BLaER1 treated with 17β-estradiol and CSF1 and Interleukin-3, amounts not matched to agents 10 nM and 100 nM (cell line): ENCODE measurements around the gene C2orf78.

ENCODE experiments used
- H3K27ac ChIP-seq, 11 experiments: shearing (Covaris generic); formaldehyde crosslinking; 2 replicates each; pipeline ENCODE4 v1.8.1; 2022
- H3K27me3 ChIP-seq, 11 experiments: shearing (Covaris generic); formaldehyde crosslinking; 2 replicates each; pipeline ENCODE4 v1.8.1; 2022
- H3K36me3 ChIP-seq, 11 experiments: shearing (Covaris generic); formaldehyde crosslinking; 2 replicates each; pipeline ENCODE4 v1.8.1; 2022
- H3K4me1 ChIP-seq, 10 experiments: shearing (Covaris generic); formaldehyde crosslinking; 2 replicates each; pipeline ENCODE4 v1.8.1; 2022
- H3K4me2 ChIP-seq, 11 experiments: shearing (Covaris generic); formaldehyde crosslinking; 2 replicates each; pipeline ENCODE4 v1.8.1; 2022
- H3K4me3 ChIP-seq, 10 experiments: shearing (Covaris generic); formaldehyde crosslinking; 2 replicates each; pipeline ENCODE4 v1.8.1; 2022
- H3K9ac ChIP-seq, 11 experiments: shearing (Covaris generic); formaldehyde crosslinking; 2 replicates each; pipeline ENCODE4 v1.8.1; 2022
- H3K9me3 ChIP-seq, 11 experiments: shearing (Covaris generic); formaldehyde crosslinking; replicated peaks in 1 of 11; 2 replicates each; pipeline ENCODE4 v1.8.1; 2022
- H4K20me1 ChIP-seq, 11 experiments: shearing (Covaris generic); formaldehyde crosslinking; 2 replicates each; pipeline ENCODE4 v1.8.1; 2022
- Cebpa-rat ChIP-seq, 11 experiments: shearing (Covaris generic); IDR thresholded peaks; 2 replicates each; pipeline ENCODE4 v1.8.1; 2022

The C2orf78 gene

DNA sequence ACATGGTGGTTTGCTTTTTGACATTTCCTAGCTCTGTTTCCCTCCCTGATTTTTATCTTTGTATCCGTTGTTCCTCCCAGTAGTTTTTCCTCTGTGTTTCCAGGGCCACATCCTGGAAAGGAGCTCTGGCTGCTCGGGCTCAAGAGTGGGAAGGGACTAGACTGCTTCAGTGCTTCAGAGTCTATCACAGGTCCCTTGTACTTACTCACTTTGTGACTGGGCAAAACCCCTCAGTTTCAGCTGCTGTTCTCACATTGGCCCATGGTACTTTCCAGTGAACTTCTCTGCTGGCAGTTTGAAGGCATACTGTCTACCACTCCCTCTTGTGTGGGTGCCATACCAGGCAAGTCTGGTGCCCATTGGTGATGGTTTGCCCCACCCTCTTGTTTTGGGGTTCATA lies 37.2 kb downstream of the C2orf78 start:
- Histone ChIP-seq H3K27me3 (no peaks in the 10 kb centered on the region), H3K4me2 (no peak overlapping the region), H3K36me3 (no peaks in the 10 kb centered on the region), H3K9me3 (no peaks in the 10 kb centered on the region), H4K20me1 (no peaks in the 10 kb centered on the region), H3K9ac (no peak overlapping the region; a peak in 1 of 22 replicates), H3K27ac (no peak overlapping the region), H3K4me1 (peaks cover 0 to 7% (median 0%) of the 10 kb centered on the region in 10 experiments; a peak in 2 of 20 replicates), H3K4me3 (no peak overlapping the region)
- no peak for TF ChIP-seq Cebpa-rat (IDR thresholded peaks at IDR 0.05)

DNA sequence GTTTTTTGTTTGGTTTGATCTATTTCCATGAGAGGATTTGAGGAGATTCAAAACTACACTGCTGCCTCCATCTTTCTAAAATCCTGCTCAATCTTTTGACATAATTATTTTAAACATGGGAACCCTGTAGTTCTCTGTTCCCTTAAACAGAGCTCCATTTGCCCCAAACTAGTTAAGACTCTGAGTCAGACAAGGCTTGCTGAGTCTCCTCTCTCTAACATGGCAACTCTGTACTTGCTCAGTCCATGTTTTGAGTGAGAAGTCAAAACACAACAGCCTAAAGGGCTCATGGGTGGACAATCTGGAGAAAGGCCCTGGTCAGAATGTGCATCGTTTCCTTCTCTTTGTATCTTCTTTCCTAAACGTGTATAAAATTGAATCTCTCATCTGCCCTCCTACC lies 37.7 kb downstream of the C2orf78 start:
- no peak overlapping the region for H3K4me2 ChIP-seq
- H3K9ac ChIP-seq, result no peak overlapping the region
- H3K27ac ChIP-seq, result no peak overlapping the region
- H3K4me3 ChIP-seq, result no peak overlapping the region
- no peak for TF ChIP-seq Cebpa-rat (IDR thresholded peaks at IDR 0.05)
- H4K20me1 ChIP-seq, result no peaks in the 10 kb centered on the region
- no peaks in the 10 kb centered on the region for H3K27me3 ChIP-seq
- H3K4me1 ChIP-seq, result peaks cover 0 to 7% (median 0%) of the 10 kb centered on the region in 10 experiments; a peak in 2 of 20 replicates
- no peaks in the 10 kb centered on the region for H3K36me3 ChIP-seq
- no peaks in the 10 kb centered on the region for H3K9me3 ChIP-seq

DNA sequence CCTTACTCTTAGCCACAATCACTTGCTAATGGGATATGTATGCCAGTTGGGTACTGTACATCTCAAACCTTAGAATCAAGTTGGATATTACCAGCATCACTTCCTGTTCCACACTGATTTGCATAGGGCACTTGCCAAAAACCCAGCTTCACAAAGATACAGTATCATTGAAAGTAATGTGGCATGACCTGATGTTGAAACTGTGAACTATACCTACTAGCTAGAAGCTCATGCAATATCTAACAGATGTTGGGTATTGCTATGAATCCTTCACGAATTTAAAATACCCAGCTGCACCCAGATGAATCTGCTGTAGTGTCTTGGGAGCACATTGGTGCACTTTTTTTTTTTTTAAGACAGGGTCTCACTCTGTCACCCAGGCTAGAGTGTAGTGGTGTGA lies 38.3 kb downstream of the C2orf78 start:
- Histone ChIP-seq H3K36me3 (no peaks in the 10 kb centered on the region), H3K27me3 (no peaks in the 10 kb centered on the region), H3K9ac (no peak overlapping the region; a peak in 1 of 22 replicates), H3K27ac (no peak overlapping the region), H3K4me3 (no peak overlapping the region), H4K20me1 (no peaks in the 10 kb centered on the region), H3K4me1 (peaks cover 0 to 9% (median under 1%) of the 10 kb centered on the region in 10 experiments; a peak in 13 of 20 replicates), H3K4me2 (peak overlapping the region in 1 of 11 experiments; percentile 39; a peak in 2 of 22 replicates), H3K9me3 (no peaks in the 10 kb centered on the region)
- no peak for TF ChIP-seq Cebpa-rat (IDR thresholded peaks at IDR 0.05)

DNA sequence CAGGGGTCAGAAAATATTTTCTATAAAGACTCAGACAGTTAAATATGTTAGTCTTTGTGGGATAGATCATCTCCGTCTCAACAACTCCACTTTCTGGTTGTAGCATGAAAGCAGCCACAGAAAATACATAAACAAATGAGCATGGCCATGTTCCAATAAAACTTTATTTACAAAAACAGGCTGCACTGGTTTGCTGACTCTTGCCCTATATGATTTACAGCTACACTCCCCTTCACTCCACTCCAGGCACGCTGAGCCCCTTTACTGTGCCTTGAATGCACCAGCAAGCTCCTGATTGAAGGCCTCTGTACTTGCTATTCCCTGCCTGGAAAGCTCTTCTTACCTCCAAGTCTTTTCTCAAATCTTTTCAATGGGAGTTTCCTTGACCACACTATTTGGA lies 39.0 kb downstream of the C2orf78 start:
- no peaks in the 10 kb centered on the region for H4K20me1 ChIP-seq
- H3K4me1 ChIP-seq, result peaks cover 7 to 16% (median 8%) of the 10 kb centered on the region in 10 experiments
- no peaks in the 10 kb centered on the region for H3K27me3 ChIP-seq
- H3K4me3 ChIP-seq, result no peak overlapping the region
- H3K9ac ChIP-seq, result no peak overlapping the region; a peak in 1 of 22 replicates
- no peaks in the 10 kb centered on the region for H3K9me3 ChIP-seq
- H3K4me2 ChIP-seq, result no peak overlapping the region
- H3K36me3 ChIP-seq, result no peaks in the 10 kb centered on the region
- no peak for TF ChIP-seq Cebpa-rat (IDR thresholded peaks at IDR 0.05)
- H3K27ac ChIP-seq, result no peak overlapping the region

DNA sequence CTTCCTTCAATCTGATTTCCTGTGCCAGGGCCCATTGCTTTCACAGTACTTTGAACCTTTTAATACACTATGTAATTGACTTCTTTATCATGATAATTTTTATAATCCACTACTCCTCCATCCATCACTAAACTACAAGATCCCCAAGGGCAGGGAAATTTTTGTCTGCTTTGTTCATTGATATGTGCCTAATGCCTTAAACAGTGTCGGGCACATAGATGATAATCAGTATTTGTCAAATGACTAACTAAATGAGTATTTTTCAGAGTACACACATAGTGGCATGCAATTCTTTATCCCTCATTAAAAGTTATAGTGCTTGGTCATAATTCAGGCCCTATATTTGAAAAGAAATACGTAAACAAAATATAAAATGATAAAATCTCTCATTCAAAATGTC lies 39.4 kb downstream of the C2orf78 start:
- Histone ChIP-seq H3K27me3 (no peaks in the 10 kb centered on the region), H3K4me2 (no peak overlapping the region), H3K9me3 (no peaks in the 10 kb centered on the region), H3K4me1 (peaks cover 11 to 20% (median 12%) of the 10 kb centered on the region in 10 experiments), H3K4me3 (no peak overlapping the region), H3K27ac (no peak overlapping the region), H3K36me3 (no peaks in the 10 kb centered on the region), H3K9ac (no peak overlapping the region), H4K20me1 (no peaks in the 10 kb centered on the region)
- TF ChIP-seq Cebpa-rat (IDR thresholded peaks at IDR 0.05), result no peak

DNA sequence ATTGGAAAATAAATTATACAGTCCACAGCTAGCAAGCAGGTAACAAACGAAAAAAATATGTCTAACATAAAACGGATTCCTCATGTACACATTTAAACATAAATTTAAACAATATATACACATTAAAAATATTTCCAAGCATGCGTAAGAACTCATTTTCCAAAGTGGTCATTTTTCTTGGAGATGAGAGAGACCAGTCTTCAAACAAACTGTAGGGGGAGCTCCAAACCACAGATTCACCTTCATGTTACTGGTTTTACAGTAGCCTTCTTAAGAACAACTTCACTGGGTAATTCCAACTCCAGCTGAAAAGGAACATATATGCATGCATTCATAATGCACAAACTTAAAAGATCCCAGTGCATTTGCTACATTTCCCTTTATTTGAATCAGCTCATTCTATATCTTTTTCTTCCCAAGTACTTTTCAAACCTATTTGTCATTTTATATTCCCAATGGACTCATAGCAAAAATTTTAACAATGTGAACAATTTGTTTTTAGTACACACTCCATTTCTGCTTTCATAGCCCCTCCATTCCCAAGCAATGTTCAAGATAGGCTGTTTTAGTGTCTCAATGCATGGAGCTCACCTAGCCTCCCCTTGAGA lies 40.0 kb downstream of the C2orf78 start:
- Histone ChIP-seq H3K4me1 (peaks cover 11 to 20% (median 13%) of the 10 kb centered on the region in 10 experiments), H3K9ac (no peak overlapping the region), H4K20me1 (no peaks in the 10 kb centered on the region), H3K4me2 (no peak overlapping the region), H3K4me3 (no peak overlapping the region), H3K36me3 (no peaks in the 10 kb centered on the region), H3K27ac (no peak overlapping the region), H3K9me3 (no peaks in the 10 kb centered on the region), H3K27me3 (no peaks in the 10 kb centered on the region)
- TF ChIP-seq Cebpa-rat (IDR thresholded peaks at IDR 0.05), result no peak

DNA sequence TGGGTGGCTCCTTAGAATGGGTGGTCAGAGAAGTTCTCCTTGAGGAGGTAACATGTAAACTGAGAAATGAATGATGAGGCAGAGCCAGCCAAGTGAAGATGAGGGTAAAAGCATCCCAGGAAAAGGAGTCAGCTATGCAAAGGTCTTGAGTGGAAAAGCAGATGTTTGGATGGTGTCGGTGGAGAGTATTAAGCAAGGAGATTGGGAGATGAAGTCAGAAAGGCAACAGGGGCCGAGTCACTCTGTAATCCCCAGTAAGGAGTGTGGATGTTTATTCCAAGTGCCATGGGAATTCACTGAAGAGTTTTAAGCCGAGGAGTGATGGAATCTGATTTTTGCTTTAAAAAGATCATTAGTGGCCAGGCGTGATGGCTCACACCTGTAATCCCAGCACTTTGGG lies 41.4 kb downstream of the C2orf78 start:
- Histone ChIP-seq H3K36me3 (peaks cover 0 to under 1% (median 0%) of the 10 kb centered on the region in 11 experiments; a peak in 1 of 22 replicates), H3K4me1 (peaks cover 20 to 33% (median 24%) of the 10 kb centered on the region in 10 experiments), H3K27me3 (no peaks in the 10 kb centered on the region), H4K20me1 (no peaks in the 10 kb centered on the region), H3K9me3 (no peaks in the 10 kb centered on the region), H3K27ac (no peak overlapping the region), H3K4me3 (no peak overlapping the region), H3K9ac (no peak overlapping the region), H3K4me2 (no peak overlapping the region)
- TF ChIP-seq Cebpa-rat (IDR thresholded peaks at IDR 0.05), result no peak

DNA sequence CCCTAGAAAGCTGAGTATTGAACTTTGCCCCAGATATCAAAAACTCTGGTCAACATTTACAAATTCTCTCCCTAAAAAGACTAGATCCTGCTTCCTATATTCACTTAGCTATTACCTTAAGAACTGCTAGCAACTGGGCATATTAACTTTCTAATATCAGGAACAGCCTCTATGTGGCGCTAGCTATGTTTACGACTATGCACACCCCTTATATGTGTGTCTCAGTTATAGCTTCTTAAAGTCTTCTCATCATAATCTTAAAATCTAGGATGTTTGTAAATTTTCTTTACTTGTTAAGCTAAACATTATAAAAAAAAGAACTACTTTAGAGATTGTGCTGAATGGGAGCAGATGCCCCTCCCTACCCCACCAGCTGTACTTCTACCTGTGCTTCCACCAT lies 43.0 kb downstream of the C2orf78 start:
- H3K27me3 ChIP-seq, result no peaks in the 10 kb centered on the region
- H3K36me3 ChIP-seq, result peaks cover 5 to 17% (median 14%) of the 10 kb centered on the region in 11 experiments; a peak in 19 of 22 replicates
- no peaks in the 10 kb centered on the region for H4K20me1 ChIP-seq
- TF ChIP-seq Cebpa-rat (IDR thresholded peaks at IDR 0.05), result no peak
- no peak overlapping the region for H3K4me3 ChIP-seq
- peaks cover 0 to 4% (median under 1%) of the 10 kb centered on the region in 11 experiments; a peak in 9 of 22 replicates for H3K9me3 ChIP-seq
- H3K4me1 ChIP-seq, result peaks cover 29 to 43% (median 34%) of the 10 kb centered on the region in 10 experiments
- H3K4me2 ChIP-seq, result peak overlapping the region in 6 of 11 experiments; percentile 83 to 94 (median 89); a peak in 7 of 22 replicates
- H3K9ac ChIP-seq, result no peak overlapping the region
- H3K27ac ChIP-seq, result no peak overlapping the region

DNA sequence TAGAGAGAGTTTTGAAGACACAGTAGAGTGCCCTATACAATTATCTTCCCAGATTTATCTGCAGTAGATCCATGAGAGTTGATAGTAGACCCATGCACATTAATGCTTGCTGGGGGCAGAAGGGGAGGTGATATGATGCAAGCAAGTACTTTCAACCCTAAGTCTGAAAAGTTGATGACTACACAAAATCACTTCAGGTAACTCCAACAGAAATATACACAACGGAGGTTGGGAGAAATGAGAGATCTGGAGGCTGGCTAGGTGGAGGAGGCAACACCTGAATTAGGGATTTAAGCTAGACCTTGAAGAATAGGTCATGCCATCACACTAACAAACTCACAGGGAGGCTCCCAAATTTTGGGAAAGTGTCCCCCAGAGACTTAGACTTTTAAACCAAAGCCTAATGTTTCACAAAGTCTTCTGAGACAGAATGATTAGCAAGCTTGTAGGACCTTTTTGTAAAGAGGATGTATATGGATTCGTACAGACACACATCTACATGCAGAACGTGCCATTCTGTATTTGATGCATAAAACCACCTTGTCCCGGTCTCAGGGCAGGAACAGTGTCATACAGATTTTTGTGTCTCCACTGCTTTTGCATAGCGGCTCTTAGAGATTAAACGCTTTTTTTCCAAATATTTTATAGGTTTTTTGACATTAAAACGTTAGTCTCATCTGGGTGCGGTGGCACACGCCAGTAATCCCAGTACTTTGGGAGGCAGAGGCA lies 43.8 kb downstream of the C2orf78 start:
- Histone ChIP-seq H3K4me3 (peak overlapping the region; percentile 74 to 86 (median 79)), H4K20me1 (no peaks in the 10 kb centered on the region), H3K27me3 (no peaks in the 10 kb centered on the region), H3K27ac (peak overlapping the region in 10 of 11 experiments; percentile 92 to 96 (median 94); a peak in 16 of 22 replicates), H3K36me3 (peaks cover 13 to 25% (median 22%) of the 10 kb centered on the region in 11 experiments), H3K9ac (peak overlapping the region in 10 of 11 experiments; percentile 87 to 92 (median 90); a peak in 18 of 22 replicates), H3K4me2 (peak overlapping the region; percentile 69 to 94 (median 89)), H3K4me1 (peaks cover 35 to 45% (median 41%) of the 10 kb centered on the region in 10 experiments), H3K9me3 (peaks cover 4 to 12% (median 9%) of the 10 kb centered on the region in 11 experiments; a peak in 18 of 22 replicates)
- no peak for TF ChIP-seq Cebpa-rat (IDR thresholded peaks at IDR 0.05)
